ENCODE measurements around the gene SAPCD2.
A peak's percentile ranks its signal among the peaks of the same experiment; 100 is the strongest.

The SAPCD2 gene

GRCh38 chr9:137045294-137046087, 24.9 kb downstream of the SAPCD2 start:
- Histone ChIP-seq H3K4me1 (ENCODE audit: control insufficient read depth in 1 of 2, insufficient read depth in 2 of 2, low read length in 2 of 2) (peaks cover 32 to 36% of the 10 kb centered on the region in 2 donors), H3K27ac (ENCODE audit: low read depth, low read length) (peak overlapping the region; percentile 10), H3K36me3 (ENCODE audit: control insufficient read depth in 1 of 2, insufficient read depth in 2 of 2, low read length in 2 of 2) (no peaks in the 10 kb centered on the region), H3K4me3 (ENCODE audit: low read depth in 1 of 2, low read length in 2 of 2) (peak overlapping the region; percentile 58 to 60), H3K9ac (ENCODE audit: low read depth in 1 of 2, low read length in 2 of 2) (peak overlapping the region; percentile 25 to 45), H3K9me3 (ENCODE audit: control insufficient read depth in 1 of 2, low read length in 2 of 2) (no peaks in the 10 kb centered on the region), H3K27me3 (ENCODE audit: control insufficient read depth in 1 of 2, insufficient read depth in 2 of 2, low read length in 2 of 2) (peaks cover 14 to 32% of the 10 kb centered on the region in 2 donors)

- H3K27me3 ChIP-seq (ENCODE audit: control insufficient read depth in 1 of 2, insufficient read depth in 2 of 2, low read length in 2 of 2), result peaks cover 7 to 32% of the 10 kb centered on the region in 2 donors
- H3K36me3 ChIP-seq (ENCODE audit: control insufficient read depth in 1 of 2, insufficient read depth in 2 of 2, low read length in 2 of 2), result no peaks in the 10 kb centered on the region
- H3K9ac ChIP-seq (ENCODE audit: low read depth in 1 of 2, low read length in 2 of 2), result peak overlapping the region; percentile 15 to 45
- no peaks in the 10 kb centered on the region for H3K9me3 ChIP-seq (ENCODE audit: control insufficient read depth in 1 of 2, low read length in 2 of 2)
- H3K4me3 ChIP-seq (ENCODE audit: low read depth in 1 of 2, low read length in 2 of 2), result peak overlapping the region; percentile 51 to 60
- H3K27ac ChIP-seq (ENCODE audit: low read depth, low read length), result peak overlapping the region; percentile 32
- H3K4me1 ChIP-seq (ENCODE audit: control insufficient read depth in 1 of 2, insufficient read depth in 2 of 2, low read length in 2 of 2), result peaks cover 32 to 36% of the 10 kb centered on the region in 2 donors
Measured at GRCh38 chr9:137044502-137045177, 25.7 kb downstream of the SAPCD2 start.

GRCh38 chr9:137044037-137044436, 26.3 kb downstream of the SAPCD2 start:
- Histone ChIP-seq H3K4me1 (ENCODE audit: control insufficient read depth in 1 of 2, insufficient read depth in 2 of 2, low read length in 2 of 2) (peaks cover 32 to 36% of the 10 kb centered on the region in 2 donors), H3K4me3 (ENCODE audit: low read depth in 1 of 2, low read length in 2 of 2) (peak overlapping the region; percentile 51 to 60), H3K9ac (ENCODE audit: low read depth in 1 of 2, low read length in 2 of 2) (peak overlapping the region in 1 of 2 donors; percentile 14), H3K27ac (ENCODE audit: low read depth, low read length) (peak overlapping the region; percentile 32), H3K9me3 (ENCODE audit: control insufficient read depth in 1 of 2, low read length in 2 of 2) (no peaks in the 10 kb centered on the region), H3K36me3 (ENCODE audit: control insufficient read depth in 1 of 2, insufficient read depth in 2 of 2, low read length in 2 of 2) (no peaks in the 10 kb centered on the region), H3K27me3 (ENCODE audit: control insufficient read depth in 1 of 2, insufficient read depth in 2 of 2, low read length in 2 of 2) (peaks cover 5 to 27% of the 10 kb centered on the region in 2 donors)

GRCh38 chr9:137042751-137043727, 27.3 kb downstream of the SAPCD2 start:
- H3K4me3 ChIP-seq (ENCODE audit: low read depth in 1 of 2, low read length in 2 of 2), result no peak overlapping the region
- H3K9me3 ChIP-seq (ENCODE audit: control insufficient read depth in 1 of 2, low read length in 2 of 2), result no peaks in the 10 kb centered on the region

GRCh38 chr9:137041124-137041523, 29.2 kb downstream of the SAPCD2 start:
- Histone ChIP-seq H3K9me3 (ENCODE audit: control insufficient read depth in 1 of 2, low read length in 2 of 2) (no peaks in the 10 kb centered on the region), H3K4me3 (ENCODE audit: low read depth in 1 of 2, low read length in 2 of 2) (no peak overlapping the region), H3K36me3 (ENCODE audit: control insufficient read depth in 1 of 2, insufficient read depth in 2 of 2, low read length in 2 of 2) (no peaks in the 10 kb centered on the region), H3K9ac (ENCODE audit: low read depth in 1 of 2, low read length in 2 of 2) (no peak overlapping the region), H3K27ac (ENCODE audit: low read depth, low read length) (no peak overlapping the region), H3K4me1 (ENCODE audit: control insufficient read depth in 1 of 2, insufficient read depth in 2 of 2, low read length in 2 of 2) (peaks cover 28 to 30% of the 10 kb centered on the region in 2 donors), H3K27me3 (ENCODE audit: control insufficient read depth in 1 of 2, insufficient read depth in 2 of 2, low read length in 2 of 2) (peaks cover 0 to 15% of the 10 kb centered on the region in 2 donors)

More at GRCh38 chr9:137042751-137043727, 27.3 kb downstream of the SAPCD2 start:
- Histone ChIP-seq H3K27ac (ENCODE audit: low read depth, low read length) (no peak overlapping the region), H3K4me1 (ENCODE audit: control insufficient read depth in 1 of 2, insufficient read depth in 2 of 2, low read length in 2 of 2) (peaks cover 32 to 36% of the 10 kb centered on the region in 2 donors), H3K9ac (ENCODE audit: low read depth in 1 of 2, low read length in 2 of 2) (no peak overlapping the region), H3K27me3 (ENCODE audit: control insufficient read depth in 1 of 2, insufficient read depth in 2 of 2, low read length in 2 of 2) (peaks cover 5 to 26% of the 10 kb centered on the region in 2 donors), H3K36me3 (ENCODE audit: control insufficient read depth in 1 of 2, insufficient read depth in 2 of 2, low read length in 2 of 2) (no peaks in the 10 kb centered on the region)

- peaks cover 0 to 15% of the 10 kb centered on the region in 2 donors for H3K27me3 ChIP-seq (ENCODE audit: control insufficient read depth in 1 of 2, insufficient read depth in 2 of 2, low read length in 2 of 2)
- peaks cover 26 to 27% of the 10 kb centered on the region in 2 donors for H3K4me1 ChIP-seq (ENCODE audit: control insufficient read depth in 1 of 2, insufficient read depth in 2 of 2, low read length in 2 of 2)
- no peaks in the 10 kb centered on the region for H3K9me3 ChIP-seq (ENCODE audit: control insufficient read depth in 1 of 2, low read length in 2 of 2)
- no peak overlapping the region for H3K4me3 ChIP-seq (ENCODE audit: low read depth in 1 of 2, low read length in 2 of 2)
- no peaks in the 10 kb centered on the region for H3K36me3 ChIP-seq (ENCODE audit: control insufficient read depth in 1 of 2, insufficient read depth in 2 of 2, low read length in 2 of 2)
- H3K9ac ChIP-seq (ENCODE audit: low read depth in 1 of 2, low read length in 2 of 2), result no peak overlapping the region
- H3K27ac ChIP-seq (ENCODE audit: low read depth, low read length), result no peak overlapping the region
Measured at GRCh38 chr9:137040568-137040967, 29.8 kb downstream of the SAPCD2 start.

- no peak overlapping the region for H3K27ac ChIP-seq (ENCODE audit: low read depth, low read length)
- peaks cover 27% of the 10 kb centered on the region in 2 donors for H3K4me1 ChIP-seq (ENCODE audit: control insufficient read depth in 1 of 2, insufficient read depth in 2 of 2, low read length in 2 of 2)
- H3K9ac ChIP-seq (ENCODE audit: low read depth in 1 of 2, low read length in 2 of 2), result no peak overlapping the region
- peaks cover 0 to 9% of the 10 kb centered on the region in 2 donors for H3K27me3 ChIP-seq (ENCODE audit: control insufficient read depth in 1 of 2, insufficient read depth in 2 of 2, low read length in 2 of 2)
- no peaks in the 10 kb centered on the region for H3K9me3 ChIP-seq (ENCODE audit: control insufficient read depth in 1 of 2, low read length in 2 of 2)
- H3K4me3 ChIP-seq (ENCODE audit: low read depth in 1 of 2, low read length in 2 of 2), result no peak overlapping the region
- H3K36me3 ChIP-seq (ENCODE audit: control insufficient read depth in 1 of 2, insufficient read depth in 2 of 2, low read length in 2 of 2), result no peaks in the 10 kb centered on the region
Measured at GRCh38 chr9:137039611-137040366, 30.6 kb downstream of the SAPCD2 start.

- no peak overlapping the region for H3K27ac ChIP-seq (ENCODE audit: low read depth, low read length)
- H3K27me3 ChIP-seq (ENCODE audit: control insufficient read depth in 1 of 2, insufficient read depth in 2 of 2, low read length in 2 of 2), result peaks cover 0 to 3% of the 10 kb centered on the region in 2 donors
- H3K9ac ChIP-seq (ENCODE audit: low read depth in 1 of 2, low read length in 2 of 2), result no peak overlapping the region
- peaks cover 22 to 23% of the 10 kb centered on the region in 2 donors for H3K4me1 ChIP-seq (ENCODE audit: control insufficient read depth in 1 of 2, insufficient read depth in 2 of 2, low read length in 2 of 2)
- no peak overlapping the region for H3K4me3 ChIP-seq (ENCODE audit: low read depth in 1 of 2, low read length in 2 of 2)
- H3K9me3 ChIP-seq (ENCODE audit: control insufficient read depth in 1 of 2, low read length in 2 of 2), result no peaks in the 10 kb centered on the region
- no peaks in the 10 kb centered on the region for H3K36me3 ChIP-seq (ENCODE audit: control insufficient read depth in 1 of 2, insufficient read depth in 2 of 2, low read length in 2 of 2)
Measured at GRCh38 chr9:137038916-137039315, 31.4 kb downstream of the SAPCD2 start.

GRCh38 chr9:137037483-137037882, 32.9 kb downstream of the SAPCD2 start:
- Histone ChIP-seq H3K27ac (ENCODE audit: low read depth, low read length) (no peak overlapping the region), H3K4me1 (ENCODE audit: control insufficient read depth in 1 of 2, insufficient read depth in 2 of 2, low read length in 2 of 2) (peaks cover 11 to 12% of the 10 kb centered on the region in 2 donors), H3K9me3 (ENCODE audit: control insufficient read depth in 1 of 2, low read length in 2 of 2) (no peaks in the 10 kb centered on the region), H3K4me3 (ENCODE audit: low read depth in 1 of 2, low read length in 2 of 2) (no peak overlapping the region), H3K9ac (ENCODE audit: low read depth in 1 of 2, low read length in 2 of 2) (no peak overlapping the region), H3K27me3 (ENCODE audit: control insufficient read depth in 1 of 2, insufficient read depth in 2 of 2, low read length in 2 of 2) (no peaks in the 10 kb centered on the region), H3K36me3 (ENCODE audit: control insufficient read depth in 1 of 2, insufficient read depth in 2 of 2, low read length in 2 of 2) (no peaks in the 10 kb centered on the region)

Measured in duodenal mucosa (tissue), 2 donors.